Body of pancreas (tissue), 4 donors: ENCODE results near the gene ST3GAL4.
"Not testable (repeated sequence)": the region's sequence is repeated elsewhere in the genome, so short reads cannot be mapped to it uniquely, and the experiment has no call there.

Experiments used
- CTCF ChIP-seq, 7 experiments: fragments of 450-650 bp in 4 of 7; fragments of 200-600 bp in 3 of 7; sonication (generic) in 3 of 7; IDR thresholded peaks; one replicate each; pipeline ENCODE4 v1.5.1; 2016 to 2019; ENCODE audit warnings: antibody characterized with exemption in 7 of 7
- POLR2A ChIP-seq, 3 donors: fragments of 450-650 bp; IDR thresholded peaks; one replicate each; pipeline ENCODE4 v1.6.1; 2016; ENCODE audit warnings: antibody characterized with exemption in 3 of 3, mild to moderate bottlenecking in 2 of 3

GRCh38 chr11:126386729-126387071 lies 31.2 kb downstream of the ST3GAL4 start:
- not testable (repeated sequence) for TF ChIP-seq CTCF, POLR2A (IDR thresholded peaks at IDR 0.05)
